EH (cell line): ENCODE results near the gene PTPN4.

Source experiments
- DNase-seq: peaks from one replicate; pipeline ENCODE4 v3.0.0-alpha.2; 2015; ENCODE audit warnings: low read depth

The PTPN4 gene, protein sequence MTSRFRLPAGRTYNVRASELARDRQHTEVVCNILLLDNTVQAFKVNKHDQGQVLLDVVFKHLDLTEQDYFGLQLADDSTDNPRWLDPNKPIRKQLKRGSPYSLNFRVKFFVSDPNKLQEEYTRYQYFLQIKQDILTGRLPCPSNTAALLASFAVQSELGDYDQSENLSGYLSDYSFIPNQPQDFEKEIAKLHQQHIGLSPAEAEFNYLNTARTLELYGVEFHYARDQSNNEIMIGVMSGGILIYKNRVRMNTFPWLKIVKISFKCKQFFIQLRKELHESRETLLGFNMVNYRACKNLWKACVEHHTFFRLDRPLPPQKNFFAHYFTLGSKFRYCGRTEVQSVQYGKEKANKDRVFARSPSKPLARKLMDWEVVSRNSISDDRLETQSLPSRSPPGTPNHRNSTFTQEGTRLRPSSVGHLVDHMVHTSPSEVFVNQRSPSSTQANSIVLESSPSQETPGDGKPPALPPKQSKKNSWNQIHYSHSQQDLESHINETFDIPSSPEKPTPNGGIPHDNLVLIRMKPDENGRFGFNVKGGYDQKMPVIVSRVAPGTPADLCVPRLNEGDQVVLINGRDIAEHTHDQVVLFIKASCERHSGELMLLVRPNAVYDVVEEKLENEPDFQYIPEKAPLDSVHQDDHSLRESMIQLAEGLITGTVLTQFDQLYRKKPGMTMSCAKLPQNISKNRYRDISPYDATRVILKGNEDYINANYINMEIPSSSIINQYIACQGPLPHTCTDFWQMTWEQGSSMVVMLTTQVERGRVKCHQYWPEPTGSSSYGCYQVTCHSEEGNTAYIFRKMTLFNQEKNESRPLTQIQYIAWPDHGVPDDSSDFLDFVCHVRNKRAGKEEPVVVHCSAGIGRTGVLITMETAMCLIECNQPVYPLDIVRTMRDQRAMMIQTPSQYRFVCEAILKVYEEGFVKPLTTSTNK

DNA sequence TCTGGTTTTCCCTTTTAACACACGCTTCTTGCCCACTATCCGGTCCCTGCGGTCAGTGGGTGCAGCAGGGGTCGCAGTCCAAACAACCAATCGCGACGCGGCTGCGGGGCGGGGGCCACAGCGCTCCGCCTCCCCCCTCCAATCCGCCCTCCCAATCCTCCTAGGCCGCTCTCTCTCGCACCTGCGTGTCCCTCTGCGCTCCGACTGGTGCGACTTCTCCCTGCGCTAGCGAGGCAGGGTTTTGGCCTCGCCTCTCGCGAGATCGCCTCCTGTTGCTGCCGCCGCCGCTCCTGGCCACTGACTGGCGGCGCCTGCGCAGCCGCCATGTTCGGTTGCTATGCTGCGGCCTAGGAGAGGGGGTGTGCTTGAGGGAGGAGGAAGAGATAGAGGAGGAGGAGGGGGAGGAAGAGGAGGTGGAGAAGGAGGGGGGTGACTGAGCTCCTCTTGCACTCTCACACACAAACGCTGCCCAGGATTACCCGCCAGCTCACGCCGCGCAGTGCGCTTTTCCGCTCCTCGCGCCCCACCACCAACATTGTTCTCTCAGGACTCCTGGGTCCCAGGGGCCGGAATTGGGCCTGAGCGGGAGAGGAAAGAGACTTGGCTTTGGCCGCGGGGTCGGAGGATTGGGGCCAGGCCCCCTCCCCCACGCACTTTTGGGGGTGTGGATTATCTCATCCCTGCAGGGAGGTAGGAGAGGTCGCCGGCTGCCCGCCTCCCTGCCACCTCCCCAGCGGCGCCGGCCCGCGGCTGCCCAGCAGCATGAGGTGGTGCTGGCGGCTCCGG lies at the start of gene PTPN4:
Gene PTPN4 (plus strand): TSS at position 472 of the 786 bp plus-strand sequence. CDS start 49,932 bp downstream, outside the sequence.
- DNase-seq: peak; percentile 99

DNA sequence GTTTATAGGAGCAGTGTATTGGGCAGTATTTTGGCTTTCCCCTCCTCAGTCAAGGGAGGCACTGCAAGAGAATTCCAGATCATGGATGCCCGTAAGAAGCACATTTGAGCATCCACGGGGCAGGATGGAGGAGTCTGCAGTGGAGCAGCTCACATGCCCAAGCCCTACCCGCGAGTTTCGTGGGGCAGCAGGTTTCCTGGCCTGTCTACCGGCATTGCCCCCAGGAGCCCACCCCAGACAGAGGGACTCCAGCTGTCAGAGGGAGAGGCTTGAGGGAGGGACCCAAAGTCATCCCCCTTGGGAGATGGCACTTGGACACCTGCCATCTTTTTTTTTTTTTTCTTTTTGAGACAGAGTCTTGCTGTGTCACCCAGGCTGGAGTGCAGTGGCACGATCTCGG lies 49.4 kb upstream of the PTPN4 start:
- DNase-seq: no peak

- DNase-seq: no peak
These were observed 48.4 kb upstream of the PTPN4 start for GRCh38 chr2:119711352-119711751.

GRCh38 chr2:119712571-119712970 lies 47.2 kb upstream of the PTPN4 start:
- DNase-seq: no peak

- DNase-seq: peak; percentile 18
These were observed 45.8 kb upstream of the PTPN4 start for GRCh38 chr2:119713819-119714490.

GRCh38 chr2:119715409-119716283 lies 44.1 kb upstream of the PTPN4 start:
- DNase-seq: no peak

GRCh38 chr2:119716284-119716672 lies 43.4 kb upstream of the PTPN4 start:
- no peak for DNase-seq

DNA sequence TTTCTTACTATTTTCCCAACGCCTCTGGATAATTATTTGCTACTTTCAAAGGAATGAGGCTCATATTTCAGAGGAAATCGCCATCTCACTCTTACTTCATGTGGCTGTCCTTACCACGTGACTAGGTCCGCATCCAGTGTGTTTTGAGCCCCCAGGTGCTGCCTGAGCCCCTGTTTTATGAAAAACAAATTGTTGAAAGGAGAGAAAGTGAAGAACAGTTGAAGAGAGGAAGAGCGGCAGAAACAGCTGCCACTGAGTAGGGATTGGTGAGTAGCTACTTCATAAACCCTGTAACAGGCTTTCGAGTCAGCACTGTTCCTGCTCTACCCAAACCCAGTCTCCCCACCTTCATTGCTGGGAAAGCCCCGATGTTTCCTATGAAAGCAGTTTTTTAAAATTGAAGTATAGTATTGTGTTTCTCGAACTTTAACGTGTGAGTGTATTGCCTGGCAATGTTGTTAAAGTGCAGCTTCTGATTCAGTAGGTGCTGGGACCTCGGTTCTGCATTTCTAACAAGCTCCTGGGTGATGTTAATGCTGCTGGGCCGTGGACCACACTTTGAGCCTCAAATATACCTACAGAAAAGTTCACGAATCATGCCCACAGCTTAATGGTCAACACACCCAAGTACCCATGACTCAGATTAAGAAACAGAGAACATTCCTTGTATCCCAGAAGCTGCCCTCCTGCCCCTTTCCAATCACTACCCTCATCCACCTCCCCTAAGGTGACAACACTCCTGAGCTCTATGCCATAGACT lies 41.0 kb upstream of the PTPN4 start:
- DNase-seq: no peak

DNA sequence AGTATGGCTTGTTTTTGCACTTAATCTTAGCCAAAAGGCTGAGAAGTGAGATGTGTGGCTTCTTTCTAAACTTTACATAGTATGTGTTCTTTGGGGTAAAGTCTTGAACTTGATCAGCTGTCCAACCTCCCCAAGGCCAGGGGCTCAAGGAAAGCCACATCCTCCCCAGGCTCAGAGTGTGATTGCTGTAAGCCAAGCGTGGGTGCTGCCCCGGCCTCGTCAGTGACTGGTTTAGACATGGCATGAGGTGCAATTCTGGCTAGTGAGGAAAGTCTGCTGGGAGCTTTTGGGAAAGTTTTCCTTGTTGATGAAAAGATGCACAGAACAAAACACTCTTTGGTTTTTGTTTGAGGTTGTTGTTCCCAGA lies 40.5 kb upstream of the PTPN4 start:
- no peak for DNase-seq

DNA sequence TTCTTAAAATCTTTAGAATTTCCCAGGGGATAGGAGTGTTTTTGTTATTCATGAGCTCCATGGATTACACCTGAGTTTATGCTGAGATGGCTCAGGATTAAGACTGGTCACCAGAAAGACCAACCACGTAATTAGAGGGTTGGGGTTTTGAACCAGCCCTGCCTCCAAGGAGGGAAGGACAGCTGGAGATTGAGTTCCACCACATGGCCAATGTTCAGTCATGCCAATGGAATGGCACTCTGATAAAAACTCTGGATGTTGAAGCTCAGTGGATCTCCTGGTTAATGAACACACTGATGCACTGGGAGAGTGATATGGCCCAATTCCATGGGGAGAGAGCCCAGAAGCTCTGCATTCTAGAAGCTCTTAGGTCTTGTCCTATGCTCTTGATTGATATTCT lies 38.7 kb upstream of the PTPN4 start:
- peak; percentile 18 for DNase-seq

DNA sequence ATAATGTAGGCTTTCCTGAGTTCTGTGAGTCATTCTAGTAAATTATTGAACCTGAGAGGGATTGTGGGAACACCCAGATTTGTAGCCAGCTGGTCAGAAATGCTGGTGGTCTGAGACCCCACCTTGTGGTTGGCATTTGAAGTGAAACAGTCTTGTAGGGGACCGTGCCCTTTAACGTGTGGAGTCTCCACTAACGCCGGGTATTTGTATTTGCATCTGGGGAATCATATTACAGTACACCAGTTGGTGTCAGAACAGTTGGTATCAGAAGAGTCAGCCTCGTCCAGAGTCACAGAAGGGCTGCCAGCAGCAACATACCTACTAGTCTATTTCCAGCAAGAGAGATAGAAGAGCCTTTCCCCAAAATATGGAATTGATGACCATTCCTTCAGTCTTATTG lies 38.3 kb upstream of the PTPN4 start:
- no peak for DNase-seq

DNA sequence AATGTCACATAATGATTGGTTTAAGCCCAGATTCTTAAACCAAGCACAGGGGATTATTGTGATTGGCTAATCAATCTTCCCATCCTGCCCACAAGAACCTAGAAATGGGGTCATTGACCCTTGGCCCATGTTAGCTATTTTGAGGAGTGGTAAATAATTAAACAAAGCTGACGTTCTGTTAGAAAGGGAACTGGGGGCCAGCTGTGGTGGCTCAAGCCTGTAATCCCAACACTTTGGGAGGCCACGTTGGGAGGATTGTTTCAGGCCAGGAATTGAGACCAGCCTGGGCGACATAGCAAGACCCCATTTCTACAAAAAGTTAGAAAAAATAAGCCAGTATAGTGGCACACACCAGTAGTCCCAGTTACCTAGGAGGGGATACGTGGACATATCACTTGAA lies 37.8 kb upstream of the PTPN4 start:
- no peak for DNase-seq

DNA sequence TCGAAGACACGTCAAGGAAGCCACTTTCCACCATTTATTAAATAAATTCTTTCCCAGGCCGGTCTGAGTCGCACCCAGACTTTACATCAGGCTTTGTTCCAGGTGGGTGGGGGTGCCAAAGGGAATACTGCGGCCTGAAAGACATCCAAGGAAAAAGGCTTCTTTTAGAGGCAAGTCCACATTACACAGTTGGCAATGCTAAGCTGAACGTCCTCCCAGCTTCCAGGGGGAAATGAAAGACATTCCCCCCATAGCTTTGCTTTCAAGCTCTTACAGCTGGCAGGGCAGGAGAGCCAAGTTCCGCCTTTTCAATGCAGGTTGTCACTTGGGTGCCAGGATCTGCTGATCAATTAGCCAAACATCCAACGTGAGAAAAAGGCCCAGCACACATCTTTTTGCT lies 36.5 kb upstream of the PTPN4 start:
- no peak for DNase-seq

- no peak for DNase-seq
These were observed 35.8 kb upstream of the PTPN4 start for GRCh38 chr2:119723784-119724467.

GRCh38 chr2:119724656-119725485 lies 34.9 kb upstream of the PTPN4 start:
- DNase-seq: no peak

GRCh38 chr2:119727493-119727892 lies 32.2 kb upstream of the PTPN4 start:
- DNase-seq: no peak

GRCh38 chr2:119728421-119728820 lies 31.3 kb upstream of the PTPN4 start:
- no peak for DNase-seq

GRCh38 chr2:119730671-119731177 lies 29.0 kb upstream of the PTPN4 start:
- no peak for DNase-seq
